Endothelial cell of umbilical vein (primary cell): Measurements from ENCODE around the gene MITF.

Experiments used
- CTCF ChIP-seq, 2 donors: IDR thresholded peaks; 1 replicate in 1 of 2; 2 replicates in 1 of 2; pipeline ENCODE4 v1.5.1; 2011; ENCODE audit warnings: low read length in 2 of 2, mild to moderate bottlenecking in 2 of 2, moderate library complexity in 2 of 2, control low read depth in 1 of 2, inconsistent platforms in 1 of 2, low read depth in 1 of 2; ENCODE audit not compliant: insufficient read depth in 1 of 2; ENCODE audit errors: extremely low read depth in 1 of 2
- EZH2 ChIP-seq: IDR thresholded peaks from 2 replicates; pipeline ENCODE4 v1.6.1; 2012; ENCODE audit warnings: borderline replicate concordance, low read depth, mild to moderate bottlenecking, moderate library complexity, low read length, inconsistent platforms; ENCODE audit not compliant: severe bottlenecking
- FOS ChIP-seq: IDR thresholded peaks from 2 replicates; pipeline ENCODE4 v1.6.1; 2011; ENCODE audit warnings: mild to moderate bottlenecking, low read length, moderate library complexity, borderline replicate concordance; ENCODE audit not compliant: insufficient read depth
- GATA2 ChIP-seq: IDR thresholded peaks from 2 replicates; pipeline ENCODE4 v1.7.0; 2011; ENCODE audit warnings: low read depth, mild to moderate bottlenecking, moderate library complexity, mixed read lengths, low read length; ENCODE audit not compliant: insufficient read length, insufficient read depth
- JUN ChIP-seq: IDR thresholded peaks from 2 replicates; pipeline ENCODE4 v1.6.1; 2011; ENCODE audit warnings: borderline replicate concordance, low read depth; ENCODE audit not compliant: insufficient read length, insufficient read depth
- MAX ChIP-seq: IDR thresholded peaks from 2 replicates; pipeline ENCODE4 v1.6.1; 2011; ENCODE audit not compliant: insufficient read depth, insufficient read length
- POLR2A ChIP-seq: IDR thresholded peaks from 2 replicates; pipeline ENCODE4 v1.6.1; 2012; ENCODE audit warnings: low read depth, mild to moderate bottlenecking, control low read depth, low read length
- POLR2AphosphoS5 ChIP-seq: IDR thresholded peaks from 2 replicates; pipeline ENCODE4 v1.6.1; 2012; ENCODE audit warnings: low read depth, mild to moderate bottlenecking, control low read depth, low read length, moderate library complexity; ENCODE audit not compliant: insufficient read depth

- TF ChIP-seq CTCF (IDR thresholded peaks at IDR 0.05; ENCODE audit: extremely low read depth in 1 of 2, insufficient read depth in 1 of 2, low read depth in 1 of 2, low read length in 2 of 2) = no peak
- TF ChIP-seq POLR2A = no peak
- TF ChIP-seq EZH2 = no peak
- no peak for TF ChIP-seq MAX
- no peak for TF ChIP-seq POLR2AphosphoS5
- TF ChIP-seq GATA2 = no peak
- no peak for TF ChIP-seq FOS
- no peak for TF ChIP-seq JUN
Measured at GRCh38 chr3:70006089-70006488, 266.8 kb downstream of the MITF start.
